MM.1S (cell line): ENCODE data around the gene ARID2.

Experiments used
- DNase-seq: peaks from one replicate; pipeline ENCODE4 v3.0.0-alpha.2; 2015
- H2AFZ ChIP-seq: fragments of 300-600 bp; sonication (generic); 2 replicates; pipeline ENCODE4 v1.6.0; 2016; ENCODE audit warnings: antibody characterized with exemption, low read length
- H3F3A ChIP-seq: fragments of 300-600 bp; sonication (generic); 2 replicates; pipeline ENCODE4 v1.6.1; 2016; ENCODE audit warnings: mild to moderate bottlenecking, antibody characterized with exemption, low read length, moderate library complexity, mixed read lengths; ENCODE audit not compliant: insufficient read depth
- H3K27ac ChIP-seq: fragments of 300-600 bp; sonication (generic); 2 replicates; pipeline ENCODE4 v1.5.1; 2016; ENCODE audit warnings: mild to moderate bottlenecking, low read length
- H3K27me3 ChIP-seq: fragments of 300-600 bp; sonication (generic); replicated peaks from 2 replicates; pipeline ENCODE4 v1.6.0; 2016; ENCODE audit warnings: low read length; ENCODE audit not compliant: insufficient read depth
- H3K36me3 ChIP-seq: fragments of 300-600 bp; sonication (generic); replicated peaks from 2 replicates; pipeline ENCODE4 v1.6.1; 2016; ENCODE audit warnings: mild to moderate bottlenecking, low read length, mixed read lengths; ENCODE audit not compliant: insufficient read depth
- H3K4me1 ChIP-seq: fragments of 300-600 bp; sonication (generic); 2 replicates; pipeline ENCODE4 v1.6.1; 2016; ENCODE audit warnings: low read length, mixed read lengths
- H3K4me2 ChIP-seq: fragments of 300-600 bp; sonication (generic); 2 replicates; pipeline ENCODE4 v1.6.0; 2016; ENCODE audit warnings: low read depth, low read length
- H3K4me3 ChIP-seq: fragments of 300-600 bp; sonication (generic); 2 replicates; pipeline ENCODE4 v1.5.1; 2016; ENCODE audit warnings: low read length, mixed read lengths
- H3K79me2 ChIP-seq: fragments of 300-600 bp; sonication (generic); 2 replicates; pipeline ENCODE4 v1.6.1; 2016; ENCODE audit warnings: mixed run types, low read length, mixed read lengths
- H3K9ac ChIP-seq: fragments of 300-600 bp; sonication (generic); 2 replicates; pipeline ENCODE4 v1.6.1; 2016; ENCODE audit warnings: low read length, mixed read lengths
- H3K9me2 ChIP-seq: fragments of 300-600 bp; sonication (generic); replicated peaks from 2 replicates; pipeline ENCODE4 v1.6.1; 2016; ENCODE audit warnings: mild to moderate bottlenecking, low read length, mixed read lengths; ENCODE audit not compliant: insufficient read depth
- H3K9me3 ChIP-seq: fragments of 300-600 bp; sonication (generic); replicated peaks from 2 replicates; pipeline ENCODE4 v1.6.1; 2016; ENCODE audit warnings: mild to moderate bottlenecking, low read length, mixed read lengths; ENCODE audit not compliant: insufficient read depth
- H4K20me1 ChIP-seq: fragments of 300-600 bp; sonication (generic); 2 replicates; pipeline ENCODE4 v1.6.1; 2016; ENCODE audit warnings: mild to moderate bottlenecking, low read length, moderate library complexity, mixed read lengths; ENCODE audit not compliant: insufficient read depth
- EZH2 ChIP-seq: fragments of 300-600 bp; sonication (generic); optimal IDR thresholded peaks from 2 replicates; pipeline ENCODE3; 2017; ENCODE audit warnings: low read depth, mild to moderate bottlenecking, antibody characterized with exemption, low read length, mixed read lengths
- EZH2phosphoT487 ChIP-seq: fragments of 300-600 bp; sonication (generic); IDR thresholded peaks from 2 replicates; pipeline ENCODE4 v1.6.1; 2018; ENCODE audit warnings: antibody characterized with exemption, low read length
- TF ChIP-seq, protein P1 (sequence below): fragments of 300-600 bp; sonication (generic); IDR thresholded peaks from 2 replicates; pipeline ENCODE4 v1.5.1; 2016; ENCODE audit warnings: antibody characterized with exemption, low read length, mixed read lengths

ARID2 gene

DNA sequence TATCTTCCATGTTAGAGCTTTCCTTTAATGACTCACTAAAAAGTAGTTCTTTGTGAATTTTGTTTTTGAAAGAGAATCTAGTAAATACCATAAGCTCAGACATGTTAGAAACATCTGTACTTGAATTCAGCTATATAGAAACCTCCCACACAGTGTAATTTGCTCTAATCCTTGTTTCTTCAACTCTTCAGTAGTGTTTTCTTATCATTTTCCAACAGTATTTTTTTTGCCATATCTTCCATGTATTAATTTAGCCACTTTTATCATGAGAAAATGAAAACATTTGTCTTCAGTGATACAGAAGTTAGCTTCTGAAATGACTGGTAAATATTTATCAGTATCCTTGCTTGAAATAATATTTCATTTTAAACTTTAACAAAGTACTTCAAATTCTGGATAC, 73.6 kb downstream of the ARID2 start:
- Histone ChIP-seq H3K4me1 (no peaks in the 10 kb centered on the region), H2AFZ (no peak overlapping the region), H3F3A (no peaks in the 10 kb centered on the region), H3K9me2 (no peaks in the 10 kb centered on the region), H3K4me3 (no peak overlapping the region), H3K9ac (no peak overlapping the region), H3K4me2 (no peak overlapping the region), H4K20me1 (peaks cover 5% of the 10 kb centered on the region; the same call in 1 of the 2 replicates), H3K9me3 (no peaks in the 10 kb centered on the region), H3K79me2 (peaks cover 89% of the 10 kb centered on the region), H3K27me3 (no peaks in the 10 kb centered on the region), H3K36me3 (no peaks in the 10 kb centered on the region), H3K27ac (no peak overlapping the region)
- DNase-seq, result no peak
- TF ChIP-seq EZH2phosphoT487 (no peak), EZH2 (no peak)
- TF ChIP-seq, protein P1, sequence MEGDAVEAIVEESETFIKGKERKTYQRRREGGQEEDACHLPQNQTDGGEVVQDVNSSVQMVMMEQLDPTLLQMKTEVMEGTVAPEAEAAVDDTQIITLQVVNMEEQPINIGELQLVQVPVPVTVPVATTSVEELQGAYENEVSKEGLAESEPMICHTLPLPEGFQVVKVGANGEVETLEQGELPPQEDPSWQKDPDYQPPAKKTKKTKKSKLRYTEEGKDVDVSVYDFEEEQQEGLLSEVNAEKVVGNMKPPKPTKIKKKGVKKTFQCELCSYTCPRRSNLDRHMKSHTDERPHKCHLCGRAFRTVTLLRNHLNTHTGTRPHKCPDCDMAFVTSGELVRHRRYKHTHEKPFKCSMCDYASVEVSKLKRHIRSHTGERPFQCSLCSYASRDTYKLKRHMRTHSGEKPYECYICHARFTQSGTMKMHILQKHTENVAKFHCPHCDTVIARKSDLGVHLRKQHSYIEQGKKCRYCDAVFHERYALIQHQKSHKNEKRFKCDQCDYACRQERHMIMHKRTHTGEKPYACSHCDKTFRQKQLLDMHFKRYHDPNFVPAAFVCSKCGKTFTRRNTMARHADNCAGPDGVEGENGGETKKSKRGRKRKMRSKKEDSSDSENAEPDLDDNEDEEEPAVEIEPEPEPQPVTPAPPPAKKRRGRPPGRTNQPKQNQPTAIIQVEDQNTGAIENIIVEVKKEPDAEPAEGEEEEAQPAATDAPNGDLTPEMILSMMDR, result no peak

DNA sequence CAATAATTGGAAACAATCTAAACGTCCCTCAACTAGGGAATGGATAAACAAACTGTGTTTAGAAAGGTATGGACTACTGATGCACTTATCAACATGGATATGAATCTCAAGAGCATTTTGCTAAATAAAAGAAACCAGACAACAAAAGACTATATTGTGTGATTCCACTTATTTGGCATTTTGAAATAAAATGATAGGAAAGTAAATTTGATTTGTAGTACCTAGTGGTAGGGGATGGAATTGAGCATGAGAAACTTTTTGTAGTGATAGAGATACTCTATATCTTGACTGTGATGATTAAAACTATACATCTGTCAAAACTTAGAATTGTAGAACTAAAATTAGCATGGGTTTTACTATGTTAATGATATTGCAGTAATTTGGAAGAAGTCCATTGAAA, 87.1 kb downstream of the ARID2 start:
- TF ChIP-seq EZH2phosphoT487, result no peak
- Histone ChIP-seq H3K4me2 (no peak overlapping the region), H3K4me3 (no peak overlapping the region), H3F3A (no peaks in the 10 kb centered on the region), H3K36me3 (peaks cover 5% of the 10 kb centered on the region; the same call in 1 of the 2 replicates), H3K9me3 (no peaks in the 10 kb centered on the region), H4K20me1 (no peaks in the 10 kb centered on the region; the same call in 1 of the 2 replicates), H3K9ac (no peak overlapping the region), H2AFZ (no peak overlapping the region), H3K27me3 (no peaks in the 10 kb centered on the region), H3K27ac (no peak overlapping the region), H3K4me1 (no peaks in the 10 kb centered on the region), H3K79me2 (peaks cover 45% of the 10 kb centered on the region), H3K9me2 (no peaks in the 10 kb centered on the region)
- no peak for DNase-seq

DNA sequence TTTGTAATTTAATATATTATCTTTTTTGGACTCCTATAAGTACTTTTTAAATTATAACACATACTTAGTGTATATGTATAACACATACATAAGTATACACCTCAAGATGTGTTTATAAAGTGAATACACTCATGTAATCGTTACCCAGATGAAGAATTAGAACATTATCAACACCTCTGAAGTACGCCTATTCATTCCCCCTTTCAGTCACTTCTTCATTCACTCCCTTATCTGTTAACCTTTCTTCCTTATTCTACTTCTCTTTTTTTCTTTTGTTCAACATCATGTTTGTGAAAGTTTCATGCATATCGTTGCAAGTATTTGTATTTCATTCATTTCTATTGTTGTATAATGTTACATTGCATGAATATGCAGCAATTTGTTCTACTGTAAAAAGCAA, 98.5 kb downstream of the ARID2 start:
- H3K79me2 ChIP-seq, result peaks cover 31% of the 10 kb centered on the region
- H3K4me2 ChIP-seq, result no peak overlapping the region
- no peak overlapping the region for H3K27ac ChIP-seq
- DNase-seq, result no peak
- H3K27me3 ChIP-seq, result no peaks in the 10 kb centered on the region
- peaks cover 2% of the 10 kb centered on the region; the same call in 1 of the 2 replicates for H3K36me3 ChIP-seq
- H3K9me3 ChIP-seq, result no peaks in the 10 kb centered on the region
- TF ChIP-seq EZH2, result no peak
- TF ChIP-seq EZH2phosphoT487, result no peak
- TF ChIP-seq, protein P1, result no peak
- no peaks in the 10 kb centered on the region for H3F3A ChIP-seq
- no peak overlapping the region for H3K9ac ChIP-seq
- no peaks in the 10 kb centered on the region for H4K20me1 ChIP-seq
- H3K9me2 ChIP-seq, result no peaks in the 10 kb centered on the region
- H3K4me3 ChIP-seq, result no peak overlapping the region
- no peak overlapping the region for H2AFZ ChIP-seq
- H3K4me1 ChIP-seq, result no peaks in the 10 kb centered on the region

DNA sequence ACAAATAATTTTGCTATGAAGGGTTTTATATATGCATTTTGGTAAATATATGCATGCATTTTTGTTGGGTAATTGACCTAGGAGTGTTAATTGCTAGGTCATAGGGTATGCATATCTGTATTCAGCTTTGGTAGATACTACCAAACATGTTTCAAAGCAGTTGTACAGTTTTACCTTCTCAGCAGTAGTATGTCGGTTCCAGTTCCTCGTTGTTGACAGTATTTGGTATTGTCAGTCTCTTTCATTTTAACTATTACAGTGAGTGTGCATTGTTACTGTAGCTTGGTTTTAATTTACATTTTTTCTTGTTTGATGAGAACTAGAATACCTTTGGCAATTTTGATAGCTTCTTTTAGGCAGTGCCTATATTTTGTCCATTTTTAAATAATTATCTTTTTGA, 98.9 kb downstream of the ARID2 start:
- Histone ChIP-seq H3K4me3 (no peak overlapping the region), H3F3A (no peaks in the 10 kb centered on the region), H3K9me2 (no peaks in the 10 kb centered on the region), H3K27ac (no peak overlapping the region), H3K4me1 (no peaks in the 10 kb centered on the region), H3K36me3 (no peaks in the 10 kb centered on the region; the same call in 1 of the 2 replicates), H3K9ac (no peak overlapping the region), H3K4me2 (no peak overlapping the region), H3K9me3 (no peaks in the 10 kb centered on the region), H4K20me1 (no peaks in the 10 kb centered on the region), H3K27me3 (no peaks in the 10 kb centered on the region), H3K79me2 (peaks cover 35% of the 10 kb centered on the region), H2AFZ (no peak overlapping the region)
- DNase-seq, result no peak
- no peak for TF ChIP-seq EZH2
- TF ChIP-seq, protein P1, result no peak
- TF ChIP-seq EZH2phosphoT487, result no peak
